GM12878 (cell line): ENCODE results near the gene EFCAB10. TPM values are rescaled to one million over a fixed set of nuclear protein-coding genes. Genes with fewer than 3 reads are reported as not detected.

Experiments
- ATAC-seq: fragments of 200-7000 bp; cut with Tn5 transposase; 3 replicates; pipeline ENCODE4 v1.9.1; 2020; ENCODE audit warnings: mild to moderate bottlenecking, moderate library complexity
- BruUV-seq: library from RNA; stranded (reverse); fragments of 400-500 nt; replicated peaks from 2 replicates; lab custom pipeline; 2021; lab: Mats Ljungman, UMichigan
- CTCF ChIA-PET: fragments of 300-600 bp; sonication (Branson Sonifier 250); formaldehyde crosslinking; extraction: SDS; loops from one replicate; lab custom pipeline; 2021; ENCODE audit warnings: inconsistent platforms; lab: Yijun Ruan, JAX
- POLR2A ChIA-PET: fragments of 350-600 bp; formaldehyde crosslinking; extraction: SDS; loops from one replicate; lab custom pipeline; 2021; ENCODE audit warnings: inconsistent platforms; lab: Charles Lee
- RAD21 ChIA-PET: fragments of 300-600 bp; sonication (Branson Sonifier 250); formaldehyde crosslinking; loops from one replicate; lab custom pipeline; 2023; ENCODE audit warnings: antibody characterized with exemption; ENCODE audit not compliant: unreplicated experiment; lab: Charles Lee
- SMC1A ChIA-PET: fragments of 300-600 bp; sonication (Branson Sonifier 250); formaldehyde crosslinking; loops from one replicate; lab custom pipeline; 2023; ENCODE audit not compliant: unreplicated experiment, uncharacterized antibody; lab: Charles Lee
- DNase-seq: peaks from one replicate; pipeline ENCODE4 v3.0.0-alpha.2; 2011; ENCODE audit warnings: low read depth, low spot score
- FAIRE-seq: peaks from 3 replicates; lab custom pipeline; 2011; peaks lifted over from hg19 to GRCh38; lab: Jason Lieb, UNC
- H2AFZ ChIP-seq: 2 replicates; pipeline ENCODE4 v1.6.0; 2011; ENCODE audit warnings: low read depth, low read length, control low read depth; ENCODE audit not compliant: control insufficient read depth
- H3K27ac ChIP-seq: 2 replicates; pipeline ENCODE4 v1.5.1; 2011; ENCODE audit warnings: control low read depth; ENCODE audit not compliant: control insufficient read depth, insufficient read depth
- H3K27me3 ChIP-seq, 2 experiments: replicated peaks in 1 of 2; 2 replicates each; pipeline versions ENCODE4 v1.6.0 to v1.6.1; 2011; ENCODE audit warnings: low read length in 1 of 2; ENCODE audit not compliant: control insufficient read depth in 2 of 2, insufficient read depth in 2 of 2
- H3K36me3 ChIP-seq, 2 experiments: 2 replicates each; pipeline ENCODE4 v1.5.1; 2011; ENCODE audit warnings: low read length in 1 of 2; ENCODE audit not compliant: control insufficient read depth in 2 of 2, insufficient read depth in 2 of 2
- H3K4me1 ChIP-seq: 2 replicates; pipeline ENCODE4 v1.6.1; 2011; ENCODE audit warnings: mild to moderate bottlenecking, low read length, moderate library complexity, mixed read lengths; ENCODE audit not compliant: control insufficient read depth, insufficient read depth
- H3K4me2 ChIP-seq: 2 replicates; pipeline ENCODE4 v1.6.0; 2011; ENCODE audit warnings: control low read depth; ENCODE audit not compliant: control insufficient read depth, insufficient read depth
- H3K4me3 ChIP-seq: fragments of 200-600 bp; sonication (generic); 2 replicates; pipeline ENCODE4 v1.5.1; 2016
- H3K79me2 ChIP-seq: 2 replicates; pipeline ENCODE4 v1.6.0; 2011; ENCODE audit warnings: low read length; ENCODE audit not compliant: control insufficient read depth, insufficient read depth
- H3K9ac ChIP-seq: 2 replicates; pipeline ENCODE4 v1.8.0; 2011; ENCODE audit warnings: low read length, control low read depth, mixed read lengths; ENCODE audit not compliant: control insufficient read depth, insufficient read depth
- H3K9me3 ChIP-seq: replicated peaks from 3 replicates; pipeline ENCODE4 v1.5.1; 2011; ENCODE audit warnings: mild to moderate bottlenecking, low read length; ENCODE audit not compliant: control insufficient read depth, insufficient read depth
- H4K20me1 ChIP-seq: 2 replicates; pipeline ENCODE4 v1.6.0; 2011; ENCODE audit not compliant: control insufficient read depth, insufficient read depth
- EP300 ChIP-seq, 2 experiments: fragments of 150-350 bp in 1 of 2; IDR thresholded peaks; 2 replicates each; pipeline ENCODE4 v1.6.1; 2011 to 2012; ENCODE audit warnings: low read depth in 2 of 2, low read length in 2 of 2, borderline replicate concordance in 1 of 2, improper control_type of control experiment in 1 of 2, inconsistent platforms in 1 of 2; ENCODE audit not compliant: control insufficient read depth in 1 of 2
- GABPA ChIP-seq: IDR thresholded peaks from 2 replicates; pipeline ENCODE4 v1.6.1; 2014; ENCODE audit warnings: antibody characterized with exemption, low read depth, mild to moderate bottlenecking, inconsistent platforms
- POU2F2 ChIP-seq: IDR thresholded peaks from 3 replicates; pipeline ENCODE4 v1.6.1; 2011; ENCODE audit warnings: low read depth, mild to moderate bottlenecking, low read length, borderline replicate concordance
- WGBS: methylation state at CpG from one replicate; pipeline ENCODE4 v1.1.6; 2016; ENCODE audit warnings: low lambda C conversion rate; ENCODE audit not compliant: insufficient replicate concordance, insufficient coverage; ENCODE audit errors: missing lambda C conversion rate; 5-methylcytosine and 5-hydroxymethylcytosine counted together
- in situ Hi-C: fragments of 300-500 bp; cut with MboI; formaldehyde crosslinking; loops from 9 replicates; pipeline ENCODE4 v1.14.3; 2018; ENCODE audit warnings: mixed read lengths
- intact Hi-C: fragments of 100-400 bp; cut with micrococcal nuclease; formaldehyde crosslinking; loops from one replicate; pipeline ENCODE4 v1.14.2; 2022; ENCODE audit not compliant: unreplicated experiment
- polyA plus RNA-seq, 11 experiments: library from polyadenylated mRNA; depleted of rRNA in 4 of 11; unstranded in 6 of 11; stranded (reverse) in 5 of 11; fragments of >200 nt; fragmentation: Nextera tagmentation in 4 of 11; fragmentation: Illumina TruSeq in 1 of 11; extraction: Ambion mirVana in 4 of 11; extraction: Trizol in 1 of 11; gene quantifications; 1 replicate in 1 of 11; 2 replicates in 10 of 11; pipeline versions ENCODE4 v1.2.1 to v1.2.3, GENCODE V29; 2011 to 2016; ENCODE audit warnings: inconsistent platforms in 2 of 11, missing spikeins in 2 of 11, low read depth in 1 of 11
- total RNA-seq, 4 experiments: library from RNA; depleted of rRNA in 3 of 4; stranded (reverse); fragments of >200 nt in 3 of 4; fragmentation: Illumina TruSeq in 1 of 4; extraction: Trizol in 1 of 4; gene quantifications; 2 replicates each; pipeline versions ENCODE4 v1.2.1 to v1.2.3, GENCODE V29; 2013 to 2021
- TF ChIP-seq, protein P1 (sequence below): IDR thresholded peaks from 2 replicates; pipeline ENCODE4 v1.6.1; 2011; ENCODE audit warnings: borderline replicate concordance, low read depth, mild to moderate bottlenecking, moderate library complexity, low read length; ENCODE audit not compliant: insufficient read depth, poor library complexity, severe bottlenecking

Gene EFCAB10
- total and polyA plus RNA-seq, 10 of the 15 experiments (the other 5 are each of a cell fraction or from before 2014, with no cell fraction given), result 0.38 to 1.0 (median 0.54) TPM; not detected in 6

DNA sequence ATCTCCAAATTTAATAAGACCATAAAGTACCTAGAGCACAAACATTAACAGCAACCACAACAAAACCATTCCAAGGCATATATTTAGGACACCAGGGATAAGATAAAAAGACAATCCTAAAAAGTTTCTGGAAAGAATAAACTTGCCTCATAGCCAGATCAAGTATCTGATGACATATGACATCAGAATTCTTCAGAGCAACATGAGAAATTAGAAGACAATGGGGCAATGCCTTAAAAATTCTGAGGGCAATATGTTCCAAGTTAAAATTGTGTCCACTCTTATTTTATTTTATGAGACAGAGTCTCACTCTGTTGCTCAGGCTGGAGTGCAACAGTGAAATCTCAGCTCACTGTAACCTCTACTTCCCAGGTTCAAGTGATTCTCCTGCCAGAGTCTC lies 2.8 kb downstream of the EFCAB10 start (continued):
- TF ChIP-seq, protein P1, sequence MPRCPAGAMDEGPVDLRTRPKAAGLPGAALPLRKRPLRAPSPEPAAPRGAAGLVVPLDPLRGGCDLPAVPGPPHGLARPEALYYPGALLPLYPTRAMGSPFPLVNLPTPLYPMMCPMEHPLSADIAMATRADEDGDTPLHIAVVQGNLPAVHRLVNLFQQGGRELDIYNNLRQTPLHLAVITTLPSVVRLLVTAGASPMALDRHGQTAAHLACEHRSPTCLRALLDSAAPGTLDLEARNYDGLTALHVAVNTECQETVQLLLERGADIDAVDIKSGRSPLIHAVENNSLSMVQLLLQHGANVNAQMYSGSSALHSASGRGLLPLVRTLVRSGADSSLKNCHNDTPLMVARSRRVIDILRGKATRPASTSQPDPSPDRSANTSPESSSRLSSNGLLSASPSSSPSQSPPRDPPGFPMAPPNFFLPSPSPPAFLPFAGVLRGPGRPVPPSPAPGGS, result no peak
- TF ChIP-seq GABPA, result no peak

GRCh38 chr7:105577251-105577650 lies 4.0 kb downstream of the EFCAB10 start:
- Histone ChIP-seq H3K27ac (no peak overlapping the region), H2AFZ (no peak overlapping the region), H3K79me2 (no peaks in the 10 kb centered on the region), H3K4me2 (no peak overlapping the region), H3K4me3 (no peak overlapping the region), H3K36me3 (no peaks in the 10 kb centered on the region), H3K9ac (no peak overlapping the region), H3K9me3 (no peaks in the 10 kb centered on the region; the same call in 2 of the 3 replicates), H3K27me3 (no peaks in the 10 kb centered on the region), H4K20me1 (no peaks in the 10 kb centered on the region), H3K4me1 (no peaks in the 10 kb centered on the region)
- ChIA-PET RAD21 (no interaction called here), POLR2A (no interaction called here), SMC1A (interaction anchor here (0.6 to 1.2 kb wide), 2 partner anchors 61 to 1346 kb away, joined by 3 read pairs; no protein-coding TSS in a partner anchor), CTCF (interaction anchor here (0.6 to 1.3 kb wide), 3 partner anchors 10 to 87 kb away, joined by 3 read pairs; no protein-coding TSS in a partner anchor)
- FAIRE-seq, result no peak
- no peak for DNase-seq
- BruUV-seq, result no TSS peak
- no peak for ATAC-seq
- WGBS, result 38% methylated on average over 1 of the region's 1 CpG
- intact Hi-C loops, result no loop called here
- in situ Hi-C loops, result no loop called here
- TF ChIP-seq POU2F2 (no peak), EP300 (IDR thresholded peaks at IDR 0.05; ENCODE audit: borderline replicate concordance in 1 of 2, control insufficient read depth in 1 of 2, low read depth in 2 of 2, low read length in 2 of 2) (no peak)
